ENCODE data around the gene PRDM15.

Gene PRDM15

DNA sequence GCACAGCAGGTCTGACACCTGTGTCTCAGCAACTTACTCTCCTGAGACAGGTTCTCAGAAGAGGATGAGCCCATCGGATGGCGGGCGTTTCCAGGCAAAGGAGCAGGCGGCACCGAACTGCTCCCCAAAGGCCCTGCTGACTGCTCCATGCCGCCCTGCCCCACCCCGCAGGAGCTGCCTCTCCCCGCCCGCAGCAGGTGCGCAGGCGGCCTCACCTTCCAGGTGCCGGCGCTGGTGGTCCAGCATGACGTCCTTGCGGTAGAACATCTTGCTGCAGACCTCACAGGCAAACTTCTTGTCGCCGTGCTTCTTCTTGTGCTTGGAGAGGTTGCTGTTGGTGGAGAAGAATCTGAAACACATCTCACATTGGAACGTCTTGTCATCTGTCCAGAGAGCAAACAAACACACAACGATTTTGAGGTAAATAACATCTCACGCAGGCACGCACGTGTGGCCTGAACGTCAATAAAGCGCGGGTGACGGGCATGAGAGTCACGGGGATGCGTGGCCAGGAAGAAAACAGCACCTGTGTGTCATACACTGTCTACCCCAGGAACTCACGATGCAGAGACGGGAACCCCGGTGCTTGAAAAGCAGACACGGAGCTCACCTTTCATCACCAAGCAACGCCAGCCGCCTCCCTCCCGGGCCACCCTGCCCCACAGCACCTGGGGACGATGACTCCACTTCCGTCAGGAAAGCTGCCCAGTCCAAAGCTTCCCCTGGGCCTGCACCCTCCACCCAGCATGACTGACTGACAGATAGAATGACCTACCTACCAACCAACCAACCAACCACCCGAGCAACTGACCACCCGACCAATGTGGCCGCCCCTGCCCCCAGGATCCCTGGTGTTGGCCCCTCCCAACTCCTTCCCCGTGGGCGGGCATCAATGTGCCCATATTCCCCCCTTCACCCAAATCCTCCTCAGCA is 50.9 kb downstream of the PRDM15 start:
- Histone ChIP-seq H3K79me1 (ENCODE audit: low read length) (no peaks in the 10 kb centered on the region), H2BK12ac (ENCODE audit: low read length) (no peak overlapping the region), H4K8ac (ENCODE audit: low read depth, low read length) (no peak overlapping the region), H3K27ac (ENCODE audit: low read depth, low read length) (no peak overlapping the region), H3K4me2 (ENCODE audit: low read length) (no peak overlapping the region), H3K9ac (ENCODE audit: low read length) (no peak overlapping the region), H3K27me3 (ENCODE audit: insufficient read depth, low read length) (no peaks in the 10 kb centered on the region), H3K23ac (ENCODE audit: low read length) (no peak overlapping the region), H3K9me3 (ENCODE audit: insufficient read depth, low read depth, low read length) (no peaks in the 10 kb centered on the region), H2AFZ (ENCODE audit: insufficient read depth, low read length, poor library complexity) (no peak overlapping the region), H2BK5ac (ENCODE audit: low read depth, low read length, poor library complexity) (no peak overlapping the region), H3K4me3 (ENCODE audit: low read depth, low read length) (no peak overlapping the region), H3K14ac (ENCODE audit: low read length) (no peak overlapping the region), H3K4me1 (ENCODE audit: control insufficient read depth in 1 of 2, insufficient read depth in 2 of 2, low read length in 2 of 2) (no peaks in the 10 kb centered on the region), H3K4ac (ENCODE audit: low read depth, low read length) (no peak overlapping the region), H2AK5ac (ENCODE audit: low read length) (no peak overlapping the region), H2BK120ac (ENCODE audit: insufficient read depth, low read length, poor library complexity) (no peak overlapping the region), H4K12ac (ENCODE audit: low read depth, low read length) (no peak overlapping the region), H3K18ac (ENCODE audit: low read length) (no peak overlapping the region), H4K91ac (ENCODE audit: low read depth, low read length) (no peak overlapping the region), H3K36me3 (ENCODE audit: control insufficient read depth in 1 of 2, insufficient read depth in 2 of 2, low read length in 2 of 2) (peaks cover 7 to 25% of the 10 kb centered on the region in 2 experiments), H3K79me2 (ENCODE audit: control insufficient read depth, insufficient read depth, low read length, poor library complexity) (no peaks in the 10 kb centered on the region)
- WGBS (ENCODE audit: extremely low coverage, insufficient coverage, insufficient read length): no CpG with 5 or more reads among the region's 42 CpGs
- no peak for DNase-seq

DNA sequence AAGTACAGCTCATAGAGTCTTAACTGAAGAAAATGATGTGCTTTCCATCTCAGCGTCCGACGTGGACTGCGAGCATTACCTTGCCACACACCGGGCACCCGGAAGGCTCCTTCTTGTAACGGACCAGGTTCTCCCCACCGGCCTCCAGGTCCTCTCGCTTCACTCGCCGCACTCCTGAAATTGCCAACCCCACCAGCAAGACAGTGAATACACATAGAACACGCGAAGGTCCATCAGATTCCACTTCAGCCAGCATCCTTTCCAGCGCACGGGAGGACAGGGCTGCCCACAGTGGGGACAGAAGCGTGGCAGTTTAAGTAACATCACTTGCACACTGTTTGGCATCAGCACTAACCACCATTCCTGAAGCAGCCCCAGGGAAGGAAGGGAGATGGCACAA is 53.3 kb downstream of the PRDM15 start:
- Histone ChIP-seq H3K4ac (ENCODE audit: low read depth, low read length) (no peak overlapping the region), H2BK120ac (ENCODE audit: insufficient read depth, low read length, poor library complexity) (no peak overlapping the region), H3K4me3 (ENCODE audit: low read depth, low read length) (no peak overlapping the region), H3K79me2 (ENCODE audit: control insufficient read depth, insufficient read depth, low read length, poor library complexity) (no peaks in the 10 kb centered on the region), H3K23ac (ENCODE audit: low read length) (no peak overlapping the region), H3K18ac (ENCODE audit: low read length) (no peak overlapping the region), H3K4me2 (ENCODE audit: low read length) (no peak overlapping the region), H3K4me1 (ENCODE audit: control insufficient read depth in 1 of 2, insufficient read depth in 2 of 2, low read length in 2 of 2) (no peaks in the 10 kb centered on the region), H2BK5ac (ENCODE audit: low read depth, low read length, poor library complexity) (no peak overlapping the region), H3K79me1 (ENCODE audit: low read length) (no peaks in the 10 kb centered on the region), H4K12ac (ENCODE audit: low read depth, low read length) (no peak overlapping the region), H2BK12ac (ENCODE audit: low read length) (no peak overlapping the region), H2AFZ (ENCODE audit: insufficient read depth, low read length, poor library complexity) (no peak overlapping the region), H3K9me3 (ENCODE audit: insufficient read depth, low read depth, low read length) (no peaks in the 10 kb centered on the region), H4K8ac (ENCODE audit: low read depth, low read length) (no peak overlapping the region), H3K14ac (ENCODE audit: low read length) (no peak overlapping the region), H3K27me3 (ENCODE audit: insufficient read depth, low read length) (no peaks in the 10 kb centered on the region), H3K27ac (ENCODE audit: low read depth, low read length) (no peak overlapping the region), H2AK5ac (ENCODE audit: low read length) (no peak overlapping the region), H4K91ac (ENCODE audit: low read depth, low read length) (no peak overlapping the region), H3K36me3 (ENCODE audit: control insufficient read depth in 1 of 2, insufficient read depth in 2 of 2, low read length in 2 of 2) (peaks cover 11 to 32% of the 10 kb centered on the region in 2 experiments), H3K9ac (ENCODE audit: low read length) (no peak overlapping the region)
- no peak for DNase-seq
- WGBS (ENCODE audit: extremely low coverage, insufficient coverage, insufficient read length): no CpG with 5 or more reads among the region's 16 CpGs

DNA sequence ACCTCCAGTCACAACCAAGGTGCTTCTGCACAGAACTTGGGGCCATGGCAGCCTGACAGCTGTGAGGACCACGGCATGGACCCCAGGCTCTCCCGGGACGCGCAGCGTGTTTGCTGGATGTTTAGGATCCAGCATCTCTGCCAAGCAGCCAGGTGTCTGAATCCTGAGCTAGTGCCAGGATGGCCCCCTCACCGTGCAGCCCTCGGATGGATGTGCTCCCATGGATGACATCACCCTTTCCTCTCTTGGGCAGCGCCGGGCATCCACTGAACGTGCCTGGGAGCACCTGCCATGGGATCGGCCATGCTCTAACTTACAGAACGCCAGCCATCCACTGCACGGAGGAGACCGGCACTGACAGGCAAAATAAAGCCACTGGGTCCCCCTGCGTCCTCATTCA is 53.9 kb downstream of the PRDM15 start:
- Histone ChIP-seq H2BK12ac (ENCODE audit: low read length) (no peak overlapping the region), H3K23ac (ENCODE audit: low read length) (no peak overlapping the region), H3K9me3 (ENCODE audit: insufficient read depth, low read depth, low read length) (no peaks in the 10 kb centered on the region), H3K4ac (ENCODE audit: low read depth, low read length) (no peak overlapping the region), H4K91ac (ENCODE audit: low read depth, low read length) (no peak overlapping the region), H3K27me3 (ENCODE audit: insufficient read depth, low read length) (no peaks in the 10 kb centered on the region), H3K4me1 (ENCODE audit: control insufficient read depth in 1 of 2, insufficient read depth in 2 of 2, low read length in 2 of 2) (no peaks in the 10 kb centered on the region), H3K4me2 (ENCODE audit: low read length) (no peak overlapping the region), H3K14ac (ENCODE audit: low read length) (no peak overlapping the region), H4K8ac (ENCODE audit: low read depth, low read length) (no peak overlapping the region), H4K12ac (ENCODE audit: low read depth, low read length) (no peak overlapping the region), H3K4me3 (ENCODE audit: low read depth, low read length) (no peak overlapping the region), H3K27ac (ENCODE audit: low read depth, low read length) (no peak overlapping the region), H2AFZ (ENCODE audit: insufficient read depth, low read length, poor library complexity) (no peak overlapping the region), H3K79me1 (ENCODE audit: low read length) (no peaks in the 10 kb centered on the region), H3K18ac (ENCODE audit: low read length) (no peak overlapping the region), H2BK120ac (ENCODE audit: insufficient read depth, low read length, poor library complexity) (no peak overlapping the region), H3K79me2 (ENCODE audit: control insufficient read depth, insufficient read depth, low read length, poor library complexity) (no peaks in the 10 kb centered on the region), H3K36me3 (ENCODE audit: control insufficient read depth in 1 of 2, insufficient read depth in 2 of 2, low read length in 2 of 2) (peaks cover 11 to 35% of the 10 kb centered on the region in 2 experiments), H2AK5ac (ENCODE audit: low read length) (no peak overlapping the region), H2BK5ac (ENCODE audit: low read depth, low read length, poor library complexity) (no peak overlapping the region), H3K9ac (ENCODE audit: low read length) (no peak overlapping the region)
- no peak for DNase-seq
- no CpG with 5 or more reads among the region's 15 CpGs for WGBS (ENCODE audit: extremely low coverage, insufficient coverage, insufficient read length)

- H3K27ac ChIP-seq (ENCODE audit: low read depth, low read length): no peak overlapping the region
- no CpG with 5 or more reads among the region's 22 CpGs for WGBS (ENCODE audit: extremely low coverage, insufficient coverage, insufficient read length)
These were observed 54.5 kb downstream of the PRDM15 start for GRCh38 chr21:41824466-41825207.

More at GRCh38 chr21:41824466-41825207, 54.5 kb downstream of the PRDM15 start:
- H3K9ac ChIP-seq (ENCODE audit: low read length): no peak overlapping the region
- H3K4me2 ChIP-seq (ENCODE audit: low read length): no peak overlapping the region
- no peak for DNase-seq
- H3K4me1 ChIP-seq (ENCODE audit: control insufficient read depth in 1 of 2, insufficient read depth in 2 of 2, low read length in 2 of 2): no peaks in the 10 kb centered on the region
- H3K36me3 ChIP-seq (ENCODE audit: control insufficient read depth in 1 of 2, insufficient read depth in 2 of 2, low read length in 2 of 2): peaks cover 15 to 39% of the 10 kb centered on the region in 2 experiments
- no peak overlapping the region for H2BK120ac ChIP-seq (ENCODE audit: insufficient read depth, low read length, poor library complexity)
- H4K12ac ChIP-seq (ENCODE audit: low read depth, low read length): no peak overlapping the region
- H2BK12ac ChIP-seq (ENCODE audit: low read length): no peak overlapping the region
- H3K23ac ChIP-seq (ENCODE audit: low read length): no peak overlapping the region
- H3K79me1 ChIP-seq (ENCODE audit: low read length): no peaks in the 10 kb centered on the region
- H3K9me3 ChIP-seq (ENCODE audit: insufficient read depth, low read depth, low read length): no peaks in the 10 kb centered on the region
- H2BK5ac ChIP-seq (ENCODE audit: low read depth, low read length, poor library complexity): no peak overlapping the region
- H3K18ac ChIP-seq (ENCODE audit: low read length): no peak overlapping the region
- H3K27me3 ChIP-seq (ENCODE audit: insufficient read depth, low read length): no peaks in the 10 kb centered on the region
- H4K8ac ChIP-seq (ENCODE audit: low read depth, low read length): no peak overlapping the region
- no peaks in the 10 kb centered on the region for H3K79me2 ChIP-seq (ENCODE audit: control insufficient read depth, insufficient read depth, low read length, poor library complexity)
- H4K91ac ChIP-seq (ENCODE audit: low read depth, low read length): no peak overlapping the region
- H3K4ac ChIP-seq (ENCODE audit: low read depth, low read length): no peak overlapping the region
- H3K14ac ChIP-seq (ENCODE audit: low read length): no peak overlapping the region
- no peak overlapping the region for H3K4me3 ChIP-seq (ENCODE audit: low read depth, low read length)
- no peak overlapping the region for H2AK5ac ChIP-seq (ENCODE audit: low read length)
- H2AFZ ChIP-seq (ENCODE audit: insufficient read depth, low read length, poor library complexity): no peak overlapping the region
